Measurements from ENCODE around the gene ELAVL3.

- TF ChIP-seq TSHZ2 (CRISPR knock-in tag; IDR thresholded peaks at IDR 0.05) (no peak), SNAI2 (CRISPR knock-in tag; IDR thresholded peaks at IDR 0.05) (no peak)
These were observed 30.1 kb downstream of the ELAVL3 start for GRCh38 chr19:11450570-11451326.
